ENCODE results near the gene ARPC5L.
A peak's percentile ranks its signal among the peaks of the same experiment; 100 is the strongest.
"Not testable (repeated sequence)": the region's sequence is repeated elsewhere in the genome, so short reads cannot be mapped to it uniquely, and the experiment has no call there.

The ARPC5L gene

GRCh38 chr9:124843456-124844034 lies 18.4 kb upstream of the ARPC5L start:
- H3K4me3 ChIP-seq (ENCODE audit: low read length), result no peak overlapping the region
- DNase-seq (ENCODE audit: low read depth), result no peak
- TF ChIP-seq CTCF (conservative IDR thresholded peaks at IDR 0.05; ENCODE audit: low read length), result no peak

- no peak for DNase-seq (ENCODE audit: low read depth)
- no peak overlapping the region for H3K4me3 ChIP-seq (ENCODE audit: low read length)
- TF ChIP-seq CTCF (conservative IDR thresholded peaks at IDR 0.05; ENCODE audit: low read length), result no peak
Observed at GRCh38 chr9:124844291-124844690, 17.6 kb upstream of the ARPC5L start.

GRCh38 chr9:124846467-124846866 lies 15.5 kb upstream of the ARPC5L start:
- H3K4me3 ChIP-seq (ENCODE audit: low read length); DNase-seq (ENCODE audit: low read depth): not testable (repeated sequence)

GRCh38 chr9:124846969-124847368 lies 15.0 kb upstream of the ARPC5L start:
- TF ChIP-seq CTCF (conservative IDR thresholded peaks at IDR 0.05; ENCODE audit: low read length), result no peak
- H3K4me3 ChIP-seq (ENCODE audit: low read length), result no peak overlapping the region
- DNase-seq (ENCODE audit: low read depth), result no peak

- no peak overlapping the region for H3K4me3 ChIP-seq (ENCODE audit: low read length)
- no peak for TF ChIP-seq CTCF (conservative IDR thresholded peaks at IDR 0.05; ENCODE audit: low read length)
- peak; percentile 58 for DNase-seq (ENCODE audit: low read depth)
Observed at GRCh38 chr9:124849801-124850200, 12.1 kb upstream of the ARPC5L start.

- H3K4me3 ChIP-seq (ENCODE audit: low read length), result no peak overlapping the region; the same call in 1 of the 2 replicates
- no peak for DNase-seq (ENCODE audit: low read depth)
- TF ChIP-seq CTCF (conservative IDR thresholded peaks at IDR 0.05; ENCODE audit: low read length), result no peak
Observed at GRCh38 chr9:124852121-124852828, 9.7 kb upstream of the ARPC5L start.

- peak; percentile 63 for DNase-seq (ENCODE audit: low read depth)
- H3K4me3 ChIP-seq (ENCODE audit: low read length), result peak within 1 kb of the TSS; percentile 63
- peak; percentile 72 for TF ChIP-seq CTCF (conservative IDR thresholded peaks at IDR 0.05; ENCODE audit: low read length)
Observed at GRCh38 chr9:124852829-124853531, 8.9 kb upstream of the ARPC5L start, which contains the start of gene WDR38. Gene WDR38 (plus strand): TSS chr9:124853460. CDS start chr9:124853532, 72 bp downstream.
